Fibroblast of pulmonary artery (primary cell): ENCODE results near the gene APBA1.
"Not testable (repeated sequence)": the region's sequence is repeated elsewhere in the genome, so short reads cannot be mapped to it uniquely, and the experiment has no call there.

Experiments used
- DNase-seq: peaks from one replicate; pipeline ENCODE4 v3.0.0-alpha.2; 2010; ENCODE audit warnings: low read depth
- H3K4me3 ChIP-seq: replicated peaks from 2 replicates; pipeline ENCODE4 v1.5.1; 2011; ENCODE audit warnings: low read depth, mild to moderate bottlenecking, control low read depth, low read length, moderate library complexity
- CTCF ChIP-seq: IDR thresholded peaks from 2 replicates; pipeline ENCODE4 v1.5.1; 2011; ENCODE audit warnings: mild to moderate bottlenecking, control low read depth, low read length, inconsistent platforms; ENCODE audit errors: missing control alignments

The APBA1 gene

DNA sequence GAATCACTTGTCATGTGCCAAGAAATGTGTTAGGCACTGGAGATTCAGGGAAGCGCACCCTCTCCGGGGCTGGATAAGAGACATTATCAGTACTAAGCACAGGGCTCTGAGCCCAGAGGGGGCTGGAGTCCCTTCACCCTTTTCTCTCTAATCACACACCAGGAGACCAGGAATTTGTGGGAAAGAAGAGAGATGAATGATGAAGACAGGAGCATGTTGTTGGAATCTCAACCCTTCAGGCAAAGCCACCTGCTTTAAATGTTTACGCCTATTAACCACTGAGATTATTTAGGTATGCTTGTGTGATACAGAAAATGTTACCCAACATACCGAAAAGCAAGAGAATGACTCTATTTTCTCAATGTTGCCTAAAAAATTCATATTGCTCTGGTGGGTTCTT is 227.4 kb downstream of the APBA1 start:
- H3K4me3 ChIP-seq, result no peak overlapping the region
- no peak for DNase-seq
- TF ChIP-seq CTCF, result no peak

- no peak overlapping the region for H3K4me3 ChIP-seq
- DNase-seq, result peak; percentile 17
- TF ChIP-seq CTCF, result no peak
Observed at GRCh38 chr9:69444021-69444420, 228.2 kb downstream of the APBA1 start.

GRCh38 chr9:69443178-69443577 is 229.0 kb downstream of the APBA1 start:
- no peak overlapping the region for H3K4me3 ChIP-seq
- no peak for TF ChIP-seq CTCF
- DNase-seq, result no peak

GRCh38 chr9:69442486-69442885 is 229.7 kb downstream of the APBA1 start:
- no peak for TF ChIP-seq CTCF
- no peak for DNase-seq
- H3K4me3 ChIP-seq, result no peak overlapping the region

DNA sequence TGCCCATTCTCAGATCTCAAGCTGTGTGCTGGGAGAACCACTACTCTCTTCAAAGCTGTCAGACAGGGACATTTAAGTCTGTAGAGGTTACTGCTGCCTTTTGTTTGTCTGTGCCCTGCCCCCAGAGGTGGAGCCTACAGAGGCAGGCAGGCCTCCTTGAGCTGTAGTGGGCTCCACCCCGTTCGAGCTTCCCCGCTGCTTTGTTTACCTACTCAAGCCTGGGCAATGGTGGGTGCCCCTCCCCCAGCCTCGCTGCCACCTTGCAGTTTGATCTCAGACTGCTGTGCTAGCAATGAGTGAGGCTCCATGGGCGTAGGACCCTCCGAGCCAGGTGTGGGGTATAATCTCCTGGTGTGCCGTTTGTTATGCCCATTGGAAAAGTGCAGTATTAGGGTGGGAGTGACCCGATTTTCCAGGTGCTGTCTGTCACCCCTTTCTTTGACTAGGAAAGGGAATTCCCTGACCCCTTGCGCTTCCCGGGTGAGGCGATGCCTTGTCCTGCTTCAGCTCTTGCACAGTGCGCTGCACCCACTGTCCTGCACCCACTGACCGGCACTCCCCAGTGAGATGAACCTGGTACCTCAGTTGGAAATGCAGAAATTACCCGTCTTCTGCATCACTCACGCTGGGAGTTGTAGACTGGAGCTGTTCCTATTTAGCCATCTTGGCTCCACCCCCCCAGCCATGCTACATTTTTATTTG is 231.8 kb downstream of the APBA1 start:
- not testable (repeated sequence) for DNase-seq, H3K4me3 ChIP-seq

GRCh38 chr9:69439654-69440053 is 232.5 kb downstream of the APBA1 start:
- not testable (repeated sequence) for H3K4me3 ChIP-seq, DNase-seq

DNA sequence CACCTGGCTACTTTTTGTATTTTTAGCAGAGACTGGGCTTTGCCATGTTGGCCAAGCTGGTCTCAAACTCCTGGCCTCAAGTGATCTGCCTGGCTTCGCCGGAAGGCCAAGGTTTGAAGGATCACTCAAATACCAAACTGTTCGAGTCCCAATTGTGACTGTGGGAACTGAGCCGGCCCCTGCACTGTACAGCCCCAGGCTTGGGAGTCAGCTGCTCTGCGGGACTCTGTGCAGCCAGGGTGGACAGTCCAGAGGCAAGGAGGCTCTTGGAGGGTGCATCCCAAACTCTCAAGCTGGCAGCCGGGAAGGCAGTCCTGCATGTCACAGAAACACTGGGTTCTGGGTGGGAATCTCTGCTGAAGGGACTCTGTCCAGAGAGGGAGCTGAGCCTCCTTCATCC is 238.2 kb downstream of the APBA1 start:
- no peak for TF ChIP-seq CTCF
- no peak for DNase-seq
- H3K4me3 ChIP-seq, result no peak overlapping the region

GRCh38 chr9:69433392-69433791 is 238.8 kb downstream of the APBA1 start:
- no peak for TF ChIP-seq CTCF
- H3K4me3 ChIP-seq, result no peak overlapping the region
- no peak for DNase-seq
